CD4-positive, alpha-beta T cell (primary cell): Measurements from ENCODE around the gene QKI. TPM values are rescaled to one million over a fixed set of nuclear protein-coding genes. Genes with fewer than 3 reads are reported as not detected.

Experiments
- ATAC-seq: fragments of 200-7000 bp; cut with Tn5 transposase; one replicate; pipeline ENCODE4 v1.10.0; 2022; ENCODE audit warnings: mild to moderate bottlenecking; ENCODE audit not compliant: poor library complexity
- CTCF ChIA-PET: fragments of 350-600 bp; sonication (Branson Sonifier 250); formaldehyde crosslinking; loops from one replicate; lab custom pipeline; 2021; ENCODE audit warnings: antibody characterized with exemption, inconsistent platforms; lab: Charles Lee
- POLR2A ChIA-PET: fragments of 350-600 bp; sonication (Branson Sonifier 250); formaldehyde crosslinking; loops from one replicate; lab custom pipeline; 2021; ENCODE audit warnings: antibody characterized with exemption, inconsistent platforms; lab: Charles Lee
- DNase-seq, 14 experiments: peaks; one replicate each; pipeline ENCODE4 v3.0.0-alpha.2; 2013 to 2020; ENCODE audit warnings: mixed read lengths in 2 of 14
- H3K27ac ChIP-seq, 2 donors: one replicate each; pipeline versions ENCODE4 v1.5.1 to v1.7.0; 2013; ENCODE audit warnings: low read length in 2 of 2, low read depth in 1 of 2, mild to moderate bottlenecking in 1 of 2
- H3K27me3 ChIP-seq, 2 experiments: 1 replicate in 1 of 2; 2 replicates in 1 of 2; pipeline versions ENCODE4 v1.6.1 to v1.7.0; 2013; ENCODE audit warnings: low read length in 2 of 2, control low read depth in 1 of 2, mild to moderate bottlenecking in 1 of 2, moderate library complexity in 1 of 2; ENCODE audit not compliant: insufficient read depth in 2 of 2, control insufficient read depth in 1 of 2
- H3K36me3 ChIP-seq: one replicate; pipeline ENCODE4 v1.6.1; 2013; ENCODE audit warnings: low read length, control low read depth; ENCODE audit not compliant: insufficient read depth
- H3K4me1 ChIP-seq: one replicate; pipeline ENCODE4 v1.6.1; 2013; ENCODE audit warnings: low read length, control low read depth; ENCODE audit not compliant: insufficient read depth
- H3K4me3 ChIP-seq: one replicate; pipeline ENCODE4 v1.5.1; 2013; ENCODE audit warnings: mild to moderate bottlenecking, low read length, moderate library complexity
- H3K9me3 ChIP-seq, 2 experiments: 1 replicate in 1 of 2; 2 replicates in 1 of 2; pipeline versions ENCODE4 v1.6.1 to v1.7.0; 2013; ENCODE audit warnings: low read length in 2 of 2, mild to moderate bottlenecking in 2 of 2, control low read depth in 1 of 2, moderate library complexity in 1 of 2; ENCODE audit not compliant: control insufficient read depth in 1 of 2, insufficient read depth in 1 of 2
- H3K27ac Mint-ChIP-seq: one replicate; pipeline ENCODE4 v1.8.0; 2020; ENCODE audit warnings: mixed read lengths
- H3K27me3 Mint-ChIP-seq: one replicate; pipeline ENCODE4 v1.8.0; 2021; ENCODE audit warnings: mixed read lengths
- H3K36me3 Mint-ChIP-seq: one replicate; pipeline ENCODE4 v1.8.0; 2021; ENCODE audit warnings: low read depth, mixed read lengths
- H3K4me1 Mint-ChIP-seq: one replicate; pipeline ENCODE4 v1.8.0; 2021; ENCODE audit warnings: low read depth, mixed read lengths
- H3K4me3 Mint-ChIP-seq: one replicate; pipeline ENCODE4 v1.8.0; 2020; ENCODE audit warnings: mild to moderate bottlenecking, mixed read lengths
- H3K9me3 Mint-ChIP-seq: one replicate; pipeline ENCODE4 v1.8.0; 2020; ENCODE audit warnings: mixed read lengths
- intact Hi-C, 2 experiments: fragments of 100-400 bp; cut with DNase I in 1 of 2; cut with micrococcal nuclease in 1 of 2; formaldehyde crosslinking; loops; one replicate each; pipeline versions ENCODE4 v1.15.1 to v1.9.0; 2023 to 2025; cut with DNase I, micrococcal nuclease
- total RNA-seq, 174 experiments: library from RNA in 2 of 174; stranded (reverse) in 2 of 174; gene quantifications; one replicate each; pipeline ENCODE4 v1.2.3 and lab custom pipeline; 2021 to 2026
- TF ChIP-seq, protein P1 (sequence below): fragments of 200-600 bp; IDR thresholded peaks from one replicate; pipeline ENCODE4 v1.8.0; 2022; ENCODE audit warnings: antibody characterized with exemption, mild to moderate bottlenecking

QKI gene
- total RNA-seq, 2 experiments from 2014 or later, result 60.7 to 67.3 TPM

DNA sequence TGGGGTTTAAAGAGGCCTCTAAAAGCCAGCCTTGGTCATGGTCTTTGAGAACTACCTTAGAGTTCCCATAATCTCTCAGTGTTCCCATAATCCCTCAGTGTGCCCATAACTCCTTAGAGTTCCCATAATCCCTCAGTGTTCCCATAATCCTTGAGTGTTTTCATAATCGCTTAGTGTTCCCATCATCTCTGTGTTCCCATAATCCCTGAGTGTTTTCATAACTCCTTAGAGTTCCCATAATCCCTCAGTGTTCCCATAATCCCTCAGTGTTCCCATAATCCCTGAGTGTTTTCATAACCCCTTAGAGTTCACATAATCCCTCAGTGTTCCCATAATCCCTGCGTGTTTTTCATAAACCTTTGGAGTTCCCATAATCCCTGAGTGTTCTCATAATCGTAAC is 199.2 kb downstream of the QKI start:
- ATAC-seq, result no peak
- no peaks in the 10 kb centered on the region for H3K4me1 ChIP-seq
- POLR2A ChIA-PET, result no interaction called here

DNA sequence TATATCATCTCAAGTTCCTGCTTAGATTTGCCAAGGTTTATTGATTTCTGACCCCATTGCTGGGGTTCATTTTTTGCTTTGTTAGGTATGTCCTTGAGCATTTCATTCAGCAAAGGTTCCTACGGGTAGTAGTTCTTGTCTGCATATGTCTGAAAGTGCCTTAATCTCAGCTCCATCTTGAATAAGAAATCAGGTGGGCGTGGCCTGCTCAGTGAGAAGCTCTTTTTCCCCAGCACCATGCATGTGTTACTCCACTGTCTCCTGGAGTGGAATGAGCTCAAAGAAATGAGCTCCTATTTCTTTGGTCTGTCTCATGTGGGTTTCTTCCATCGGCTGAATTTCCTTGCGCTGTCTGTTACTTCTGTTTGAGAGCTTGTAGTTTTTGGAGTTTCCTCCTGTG is 201.9 kb downstream of the QKI start:
- POLR2A ChIA-PET, result no interaction called here
- H3K27ac ChIP-seq, result no peak overlapping the region
- CTCF ChIA-PET, result no interaction called here
- TF ChIP-seq, protein P1, sequence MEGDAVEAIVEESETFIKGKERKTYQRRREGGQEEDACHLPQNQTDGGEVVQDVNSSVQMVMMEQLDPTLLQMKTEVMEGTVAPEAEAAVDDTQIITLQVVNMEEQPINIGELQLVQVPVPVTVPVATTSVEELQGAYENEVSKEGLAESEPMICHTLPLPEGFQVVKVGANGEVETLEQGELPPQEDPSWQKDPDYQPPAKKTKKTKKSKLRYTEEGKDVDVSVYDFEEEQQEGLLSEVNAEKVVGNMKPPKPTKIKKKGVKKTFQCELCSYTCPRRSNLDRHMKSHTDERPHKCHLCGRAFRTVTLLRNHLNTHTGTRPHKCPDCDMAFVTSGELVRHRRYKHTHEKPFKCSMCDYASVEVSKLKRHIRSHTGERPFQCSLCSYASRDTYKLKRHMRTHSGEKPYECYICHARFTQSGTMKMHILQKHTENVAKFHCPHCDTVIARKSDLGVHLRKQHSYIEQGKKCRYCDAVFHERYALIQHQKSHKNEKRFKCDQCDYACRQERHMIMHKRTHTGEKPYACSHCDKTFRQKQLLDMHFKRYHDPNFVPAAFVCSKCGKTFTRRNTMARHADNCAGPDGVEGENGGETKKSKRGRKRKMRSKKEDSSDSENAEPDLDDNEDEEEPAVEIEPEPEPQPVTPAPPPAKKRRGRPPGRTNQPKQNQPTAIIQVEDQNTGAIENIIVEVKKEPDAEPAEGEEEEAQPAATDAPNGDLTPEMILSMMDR, result no peak
- no peaks in the 10 kb centered on the region for H3K27me3 ChIP-seq
- intact Hi-C loops, result no loop called here
- H3K36me3 ChIP-seq, result no peaks in the 10 kb centered on the region
- Mint-ChIP-seq H3K27me3 (no peaks in the 10 kb centered on the region), H3K4me1 (no peaks in the 10 kb centered on the region), H3K9me3 (no peaks in the 10 kb centered on the region), H3K36me3 (no peaks in the 10 kb centered on the region), H3K27ac (no peak overlapping the region), H3K4me3 (no peak overlapping the region)
- no peak for ATAC-seq
- no peak for DNase-seq
- H3K4me3 ChIP-seq, result no peak overlapping the region
- no peaks in the 10 kb centered on the region for H3K9me3 ChIP-seq
- H3K4me1 ChIP-seq, result no peaks in the 10 kb centered on the region

More for the DNA sequence above, 199.2 kb downstream of the QKI start:
- Histone ChIP-seq H3K27ac (no peak overlapping the region), H3K27me3 (no peaks in the 10 kb centered on the region), H3K36me3 (no peaks in the 10 kb centered on the region), H3K9me3 (no peaks in the 10 kb centered on the region), H3K4me3 (no peak overlapping the region)
- Mint-ChIP-seq H3K4me3 (no peak overlapping the region), H3K27ac (no peak overlapping the region), H3K36me3 (no peaks in the 10 kb centered on the region), H3K27me3 (peaks cover 4% of the 10 kb centered on the region), H3K4me1 (no peaks in the 10 kb centered on the region), H3K9me3 (no peaks in the 10 kb centered on the region)
- no peak for DNase-seq
- TF ChIP-seq, protein P1, result no peak
- CTCF ChIA-PET, result no interaction called here
- intact Hi-C loops, result no loop called here

DNA sequence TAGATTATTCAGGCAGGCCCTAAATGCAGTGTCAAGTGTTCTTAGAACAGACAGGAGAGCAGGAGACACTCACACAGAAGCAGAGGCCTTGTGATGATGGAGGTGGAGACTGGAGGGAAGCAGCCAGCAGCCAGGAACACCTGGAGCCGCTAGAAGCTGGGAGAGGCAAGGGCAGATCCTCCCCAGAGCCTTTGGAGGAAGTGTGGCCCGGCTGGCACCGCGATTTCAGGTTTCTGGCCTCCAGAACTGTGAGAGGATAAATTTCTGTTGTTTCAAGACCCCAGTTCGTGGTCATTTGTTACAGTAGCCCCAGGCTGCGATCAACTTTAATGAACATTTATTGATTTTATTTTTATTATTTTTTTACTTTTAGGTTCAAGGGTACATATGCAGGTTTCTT is 203.0 kb downstream of the QKI start:
- ATAC-seq (no peak), DNase-seq (no peak)
- no peak overlapping the region for H3K27ac Mint-ChIP-seq
- H3K27me3 Mint-ChIP-seq, result peaks cover 4% of the 10 kb centered on the region
- Histone ChIP-seq H3K36me3 (no peaks in the 10 kb centered on the region), H3K9me3 (no peaks in the 10 kb centered on the region), H3K27me3 (no peaks in the 10 kb centered on the region), H3K4me1 (no peaks in the 10 kb centered on the region), H3K4me3 (no peak overlapping the region), H3K27ac (no peak overlapping the region)
- TF ChIP-seq, protein P1, result no peak
- H3K36me3 Mint-ChIP-seq, result no peaks in the 10 kb centered on the region
- CTCF ChIA-PET, result no interaction called here
- H3K4me3 Mint-ChIP-seq, result no peak overlapping the region
- POLR2A ChIA-PET, result no interaction called here
- intact Hi-C loops, result no loop called here
- no peaks in the 10 kb centered on the region for H3K9me3 Mint-ChIP-seq
- no peaks in the 10 kb centered on the region for H3K4me1 Mint-ChIP-seq
